Endothelial cell of umbilical vein (primary cell): ENCODE results near the gene TTC13. TPM values are rescaled to one million over a fixed set of nuclear protein-coding genes. Genes with fewer than 3 reads are reported as not detected.

ENCODE experiments used
- BruUV-seq: library from RNA; stranded (reverse); fragments of 400-500 nt; replicated peaks from 2 replicates; lab custom pipeline; 2021; lab: Mats Ljungman, UMichigan
- CTCF ChIA-PET: fragments of 300-600, 350-600 bp; sonication (Branson Sonifier 250); formaldehyde crosslinking; loops from one replicate; lab custom pipeline; 2021; ENCODE audit warnings: antibody characterized with exemption, inconsistent platforms; lab: Charles Lee
- POLR2A ChIA-PET: fragments of 300-600, 350-600 bp; sonication (Branson Sonifier 250); formaldehyde crosslinking; loops from one replicate; lab custom pipeline; 2021; ENCODE audit warnings: antibody characterized with exemption, inconsistent platforms; lab: Charles Lee
- DNase-seq: peaks from one replicate; pipeline ENCODE4 v3.0.0-alpha.2; 2011; ENCODE audit warnings: low read depth, low spot score
- FAIRE-seq: peaks from 2 replicates; lab custom pipeline; 2011; peaks lifted over from hg19 to GRCh38; lab: Jason Lieb, UNC
- H2AFZ ChIP-seq: 2 replicates; pipeline ENCODE4 v1.6.0; 2012; ENCODE audit warnings: low read depth, low read length, control low read depth, inconsistent platforms
- H3K27ac ChIP-seq: 2 replicates; pipeline ENCODE4 v1.5.1; 2011; ENCODE audit warnings: low read depth, mild to moderate bottlenecking, control low read depth, low read length, moderate library complexity; ENCODE audit not compliant: insufficient read depth
- H3K27me3 ChIP-seq, 2 experiments: 2 replicates each; pipeline versions ENCODE4 v1.6.0 to v1.6.1; 2011; ENCODE audit warnings: low read length in 2 of 2, mixed read lengths in 1 of 2; ENCODE audit not compliant: control insufficient read depth in 2 of 2, insufficient read depth in 2 of 2
- H3K36me3 ChIP-seq, 2 experiments: 2 replicates in 1 of 2; 3 replicates in 1 of 2; pipeline ENCODE4 v1.5.1; 2011; ENCODE audit warnings: low read length in 2 of 2, mild to moderate bottlenecking in 1 of 2, moderate library complexity in 1 of 2; ENCODE audit not compliant: control insufficient read depth in 2 of 2, insufficient read depth in 2 of 2; ENCODE audit errors: extremely low read depth in 1 of 2
- H3K4me1 ChIP-seq: 3 replicates; pipeline ENCODE4 v1.5.1; 2011; ENCODE audit warnings: mild to moderate bottlenecking, low read length; ENCODE audit not compliant: control insufficient read depth, insufficient read depth; ENCODE audit errors: extremely low read depth
- H3K4me2 ChIP-seq: 2 replicates; pipeline ENCODE4 v1.6.1; 2011; ENCODE audit warnings: low read length, control low read depth, mixed read lengths; ENCODE audit not compliant: insufficient read depth
- H3K4me3 ChIP-seq, 3 experiments: fragments of 200-600 bp in 1 of 3; sonication (generic), shearing (Covaris generic) in 1 of 3; replicated peaks in 1 of 3; 2 replicates each; pipeline ENCODE4 v1.5.1; 2011 to 2016; ENCODE audit warnings: control low read depth in 3 of 3, low read length in 3 of 3, mild to moderate bottlenecking in 2 of 3, inconsistent platforms in 1 of 3, low read depth in 1 of 3, moderate library complexity in 1 of 3; ENCODE audit not compliant: insufficient read depth in 1 of 3
- H3K79me2 ChIP-seq: 2 replicates; pipeline ENCODE4 v1.6.0; 2012; ENCODE audit warnings: low read length, inconsistent platforms; ENCODE audit not compliant: control insufficient read depth, insufficient read depth
- H3K9ac ChIP-seq: replicated peaks from 2 replicates; pipeline ENCODE3; 2011; ENCODE audit warnings: low read length, control low read depth; ENCODE audit not compliant: insufficient read depth; ENCODE audit errors: extremely low read depth
- H3K9me1 ChIP-seq: replicated peaks from 3 replicates; pipeline ENCODE4 v1.6.0; 2011; ENCODE audit warnings: mild to moderate bottlenecking, low read length; ENCODE audit not compliant: control insufficient read depth, insufficient read depth; ENCODE audit errors: extremely low read depth
- H3K9me3 ChIP-seq: replicated peaks from 2 replicates; pipeline ENCODE4 v1.5.1; 2012; ENCODE audit warnings: low read length, inconsistent platforms; ENCODE audit not compliant: control insufficient read depth, insufficient read depth
- H4K20me1 ChIP-seq: replicated peaks from 2 replicates; pipeline ENCODE3; 2011; ENCODE audit warnings: mild to moderate bottlenecking, low read length; ENCODE audit not compliant: control insufficient read depth, insufficient read depth; ENCODE audit errors: extremely low read depth
- FOS ChIP-seq: IDR thresholded peaks from 2 replicates; pipeline ENCODE4 v1.6.1; 2011; ENCODE audit warnings: mild to moderate bottlenecking, low read length, moderate library complexity, borderline replicate concordance; ENCODE audit not compliant: insufficient read depth
- GATA2 ChIP-seq: IDR thresholded peaks from 2 replicates; pipeline ENCODE4 v1.7.0; 2011; ENCODE audit warnings: low read depth, mild to moderate bottlenecking, moderate library complexity, mixed read lengths, low read length; ENCODE audit not compliant: insufficient read length, insufficient read depth
- MYC ChIP-seq: IDR thresholded peaks from one replicate; pipeline ENCODE4 v1.6.1; 2011; ENCODE audit warnings: mild to moderate bottlenecking, low read depth, low read length
- POLR2A ChIP-seq: IDR thresholded peaks from 2 replicates; pipeline ENCODE4 v1.6.1; 2012; ENCODE audit warnings: low read depth, mild to moderate bottlenecking, control low read depth, low read length
- dilution Hi-C: fragments of 300-500 bp; cut with MboI; formaldehyde crosslinking; loops from one replicate; pipeline ENCODE4 v1.15.0; 2019; ENCODE audit warnings: low sequenced_read_pairs; ENCODE audit not compliant: extremely low pct_ligation_motif_present
- intact Hi-C: fragments of 100-400 bp; cut with micrococcal nuclease; formaldehyde crosslinking; loops from one replicate; pipeline ENCODE4 v1.10.0; 2022
- polyA plus RNA-seq, 4 experiments: library from polyadenylated mRNA; depleted of rRNA in 3 of 4; stranded (reverse) in 3 of 4; unstranded in 1 of 4; fragments of >200 nt; gene quantifications; 2 replicates each; pipeline versions ENCODE4 v1.2.1 to v1.2.3, GENCODE V29; 2011 to 2012; ENCODE audit warnings: missing spikeins in 1 of 4
- total RNA-seq: library from RNA; stranded (reverse); gene quantifications from 2 replicates; pipeline ENCODE4 v1.2.3, GENCODE V29; 2021

Gene TTC13
- total and polyA plus RNA-seq, 2 donors (not counting 3 experiments of a cell fraction or from before 2014, with no cell fraction given), result 8.8 to 23.9 TPM

GRCh38 chr1:230972855-230973271, 5.8 kb downstream of the TTC13 start:
- dilution Hi-C loops (no loop called here), intact Hi-C loops (loop anchor here (10.0 kb wide), 1 partner anchor 632 kb away; no protein-coding TSS in a partner anchor)
- Histone ChIP-seq H3K4me1 (peaks cover 19% of the 10 kb centered on the region), H3K9ac (no peak overlapping the region), H2AFZ (no peak overlapping the region), H4K20me1 (no peaks in the 10 kb centered on the region), H3K27ac (no peak overlapping the region), H3K9me3 (no peaks in the 10 kb centered on the region), H3K27me3 (no peaks in the 10 kb centered on the region), H3K9me1 (no peaks in the 10 kb centered on the region), H3K79me2 (peaks cover 7% of the 10 kb centered on the region), H3K36me3 (no peaks in the 10 kb centered on the region), H3K4me2 (peak overlapping the region; percentile 1), H3K4me3 (no peak overlapping the region)
- ChIA-PET CTCF (interaction anchor here (0.7 to 1.2 kb wide), 6 partner anchors 13 to 120 kb away, joined by 3 to 4 read pairs (median 3); no protein-coding TSS in a partner anchor), POLR2A (no interaction called here)
- no peak for TF ChIP-seq MYC
- peak; percentile 46 for TF ChIP-seq GATA2
- DNase-seq, result peak; percentile 19
- peak; percentile 79 for FAIRE-seq
- no TSS peak for BruUV-seq

DNA sequence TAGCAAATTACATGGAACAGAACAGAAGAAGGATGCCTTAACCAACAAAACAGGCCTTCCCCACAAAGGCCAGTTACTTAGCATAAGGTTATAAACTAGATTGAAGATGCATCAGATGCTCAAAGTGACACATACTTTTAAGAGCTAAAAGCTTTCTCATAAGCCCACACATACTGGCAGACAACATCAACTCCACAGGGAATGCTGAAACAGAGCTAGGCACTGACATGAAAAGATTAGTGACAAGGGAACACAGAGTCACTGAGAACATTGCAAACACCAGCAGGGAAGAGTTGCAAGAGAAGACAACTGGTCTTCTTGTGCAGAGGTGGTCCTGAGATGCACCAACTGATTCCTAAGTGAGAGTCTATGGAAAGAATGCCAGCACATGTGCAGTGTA, 6.9 kb downstream of the TTC13 start:
- H3K27me3 ChIP-seq, result no peaks in the 10 kb centered on the region
- no peak overlapping the region for H3K9ac ChIP-seq
- no TSS peak for BruUV-seq
- H3K9me3 ChIP-seq, result no peaks in the 10 kb centered on the region
- no peak overlapping the region for H3K4me3 ChIP-seq
- dilution Hi-C loops, result no loop called here
- no peaks in the 10 kb centered on the region for H3K36me3 ChIP-seq
- H3K79me2 ChIP-seq, result peaks cover 3% of the 10 kb centered on the region
- ChIA-PET CTCF (no interaction called here), POLR2A (no interaction called here)
- H2AFZ ChIP-seq, result no peak overlapping the region
- H3K4me2 ChIP-seq, result no peak overlapping the region
- H3K4me1 ChIP-seq, result peaks cover 8% of the 10 kb centered on the region
- FAIRE-seq (no peak), DNase-seq (no peak)
- intact Hi-C loops, result loop anchor here (10.0 kb wide), 1 partner anchor 633 kb away; no protein-coding TSS in a partner anchor
- no peaks in the 10 kb centered on the region for H3K9me1 ChIP-seq
- H3K27ac ChIP-seq, result no peak overlapping the region
- no peak for TF ChIP-seq GATA2
- no peak for TF ChIP-seq FOS
- no peak for TF ChIP-seq POLR2A
- no peaks in the 10 kb centered on the region for H4K20me1 ChIP-seq
